ENCODE data around the gene ARHGEF1.
A peak's percentile ranks its signal among the peaks of the same experiment; 100 is the strongest.

ARHGEF1 gene

DNA sequence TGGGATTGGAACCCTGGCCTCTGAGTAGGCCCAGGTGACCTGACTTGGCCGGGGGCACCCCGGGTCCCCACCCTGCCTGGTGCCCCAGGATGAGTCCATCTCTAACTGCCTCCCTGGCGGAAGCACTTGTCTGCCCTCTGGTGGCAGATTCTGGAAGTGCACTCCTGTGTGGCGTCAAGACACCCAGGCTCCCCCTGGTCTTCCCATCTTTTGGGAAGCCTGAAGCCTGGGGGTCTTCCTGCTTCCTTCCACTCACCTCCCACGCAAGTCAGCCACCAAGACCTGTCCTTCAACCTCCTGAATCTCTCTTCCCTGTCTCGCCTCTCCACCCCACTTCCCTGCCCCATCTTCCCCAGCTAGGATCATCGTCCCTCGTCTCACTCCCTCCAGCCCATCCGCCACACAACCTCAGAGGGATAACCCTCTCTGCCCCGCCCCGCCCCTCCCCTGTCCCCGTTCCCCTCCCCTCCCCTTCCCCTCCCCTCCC lies 68.7 kb downstream of the ARHGEF1 start:
- DNase-seq (ENCODE audit: low read depth in 2 of 2, low spot score in 1 of 2): peak; percentile 79 to 94

DNA sequence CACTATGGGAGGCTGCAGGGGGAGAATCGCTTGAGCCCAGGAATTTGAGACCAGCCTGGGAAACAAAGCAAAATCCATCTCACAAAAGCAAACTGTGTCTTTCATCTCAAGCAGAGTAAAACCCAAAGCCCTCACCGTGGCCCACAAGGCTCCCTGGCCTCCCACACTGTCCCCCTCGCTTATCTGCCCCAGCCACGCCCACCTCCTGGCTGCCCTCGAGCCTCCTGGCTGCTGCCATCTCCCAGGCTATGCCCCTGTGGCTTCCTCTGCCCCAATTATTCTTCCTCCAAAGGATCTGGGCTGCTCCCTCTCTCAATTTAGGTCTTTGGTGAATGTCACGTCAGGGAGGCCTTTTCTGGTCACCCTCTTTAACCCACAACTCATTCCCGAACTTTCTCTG lies 72.5 kb downstream of the ARHGEF1 start:
- DNase-seq (ENCODE audit: low read depth in 2 of 2, low spot score in 1 of 2): no peak

DNA sequence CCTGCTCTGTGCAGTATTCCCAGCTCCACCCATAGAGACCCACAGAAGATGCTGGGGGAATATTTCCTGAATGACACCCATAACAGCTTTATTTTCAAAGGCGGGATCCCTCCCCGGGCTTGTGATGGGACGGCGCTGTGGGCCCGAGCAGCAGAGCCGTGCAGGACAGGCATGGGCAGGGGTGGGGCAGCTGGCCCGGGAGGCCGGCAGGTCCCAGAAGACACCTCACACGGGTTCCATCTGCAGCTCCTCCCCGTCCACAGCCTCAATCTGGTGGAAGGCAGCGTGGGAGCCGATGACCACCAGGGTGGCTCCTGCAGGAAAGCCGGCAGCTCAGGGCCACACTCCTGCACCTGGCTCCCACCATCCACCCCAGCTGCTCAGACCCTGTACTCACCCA lies 73.6 kb downstream of the ARHGEF1 start:
- no peak for DNase-seq (ENCODE audit: low read depth in 2 of 2, low spot score in 1 of 2)

Data from stimulated activated CD8-positive, alpha-beta memory T cell treated with anti-CD3 and anti-CD28 coated beads, Interleukin-4, amount 100 ng/mL, for 1 hour (primary cell).